ENCODE results near the gene BGLAP. TPM values are rescaled to one million over a fixed set of nuclear protein-coding genes. Genes with fewer than 3 reads are reported as not detected.

The BGLAP gene
- total and polyA plus RNA-seq, 2 donors (not counting 1 experiment from before 2014, with no cell fraction given), result 3.1 to 7.4 TPM

DNA sequence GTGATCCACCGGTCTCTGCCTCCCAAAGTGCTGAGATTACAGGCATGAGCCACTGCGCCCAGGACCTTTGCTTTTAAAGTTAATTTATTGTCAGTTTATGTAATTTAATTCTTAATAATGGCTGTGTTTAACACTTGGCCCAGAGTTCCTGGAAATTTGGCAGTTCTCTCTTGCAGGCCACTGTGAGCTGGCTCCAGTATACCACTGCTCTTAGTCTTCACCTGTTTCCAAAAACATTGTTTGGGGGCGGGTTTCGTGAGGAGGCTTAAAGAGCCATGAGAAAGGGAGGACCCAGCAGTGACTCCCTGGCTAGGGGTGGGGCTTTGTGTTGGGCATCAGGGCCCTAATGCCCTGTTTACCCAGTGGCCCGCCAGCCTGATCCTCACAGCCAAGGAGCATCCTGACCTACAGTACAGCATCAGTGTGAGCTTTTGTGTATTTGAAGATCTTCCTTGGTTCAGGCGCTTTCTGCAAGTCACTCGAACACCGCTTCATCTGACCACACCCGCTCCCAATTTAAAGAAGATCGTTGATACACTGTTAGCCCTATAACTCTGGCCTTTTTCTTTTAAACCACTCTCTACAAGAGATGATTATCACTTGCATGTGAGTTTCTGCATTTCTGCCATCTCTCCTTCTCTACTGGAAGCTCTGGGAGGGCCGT is 12.0 kb upstream of the BGLAP start:
- POLR2A ChIA-PET, result no interaction called here
- Mint-ChIP-seq H3K4me1 (peaks cover 4% of the 10 kb centered on the region), H3K27ac (no peak overlapping the region), H3K27me3 (no peaks in the 10 kb centered on the region), H3K9me3 (ENCODE audit: insufficient read depth) (no peaks in the 10 kb centered on the region), H3K4me3 (no peak overlapping the region)
- TF ChIP-seq EZH2 (IDR thresholded peaks at IDR 0.05; ENCODE audit: borderline replicate concordance, insufficient read depth, low read depth, low read length, poor library complexity, severe bottlenecking) (no peak), CTCF (IDR thresholded peaks at IDR 0.05) (no peak)
- H3K27me3 ChIP-seq (replicated peaks in 1 of 4; ENCODE audit: control extremely low read depth in 1 of 4, control insufficient read depth in 3 of 4, insufficient read depth in 4 of 4, low read length in 3 of 4), result no peaks in the 10 kb centered on the region
- H3K36me3 ChIP-seq (replicated peaks in 1 of 2; ENCODE audit: control extremely low read depth in 1 of 2, control insufficient read depth in 1 of 2, extremely low read depth in 1 of 2, insufficient read depth in 2 of 2, low read length in 1 of 2), result peaks cover 6 to 31% of the 10 kb centered on the region in 2 experiments
- no peak overlapping the region for H2AFZ ChIP-seq (ENCODE audit: insufficient read depth, low read depth, low read length, poor library complexity, severe bottlenecking)
- intact Hi-C loops (cut with micrococcal nuclease), result no loop called here
- ATAC-seq (ENCODE audit: low read depth) (no peak), DNase-seq (no peak)
- no peaks in the 10 kb centered on the region for H3K9me3 ChIP-seq (ENCODE audit: control extremely low read depth in 1 of 3, control insufficient read depth in 2 of 3, insufficient read depth in 1 of 3, low read length in 2 of 3)
- no peak overlapping the region for H3K4me3 ChIP-seq (ENCODE audit: control extremely low read depth in 1 of 5, extremely low read depth in 1 of 5, insufficient read depth in 1 of 5, low read depth in 2 of 5, low read length in 4 of 5)
- peaks cover 14% of the 10 kb centered on the region for H3K79me2 ChIP-seq (ENCODE audit: control insufficient read depth, insufficient read depth, low read length)
- H3K9ac ChIP-seq (ENCODE audit: low read length), result no peak overlapping the region
- no peaks in the 10 kb centered on the region for H3K4me1 ChIP-seq (ENCODE audit: control insufficient read depth in 2 of 2, insufficient read depth in 2 of 2, low read length in 2 of 2)
- H3K4me2 ChIP-seq (replicated peaks; ENCODE audit: low read depth, low read length, poor library complexity, severe bottlenecking), result no peak overlapping the region
- WGBS (ENCODE audit: insufficient coverage), result 97% methylated on average over 10 of the region's 11 CpGs
- CTCF ChIA-PET, result interaction anchor here (0.6 to 14.5 kb wide), 2 partner anchors 32 to 84 kb away, joined by 3 to 381 read pairs; no protein-coding TSS in a partner anchor
- H4K20me1 ChIP-seq (ENCODE audit: control insufficient read depth, insufficient read depth, low read length, poor library complexity, severe bottlenecking), result peaks cover 6% of the 10 kb centered on the region
- no peak overlapping the region for H3K27ac ChIP-seq (ENCODE audit: low read length in 2 of 2)

GRCh38 chr1:156230473-156230837 is 11.5 kb upstream of the BGLAP start:
- intact Hi-C loops (cut with micrococcal nuclease), result no loop called here
- H3K27ac Mint-ChIP-seq, result no peak overlapping the region
- WGBS (ENCODE audit: insufficient coverage), result 100% methylated on average over 1 of the region's 1 CpG

More at GRCh38 chr1:156230473-156230837, 11.5 kb upstream of the BGLAP start:
- ChIA-PET POLR2A (no interaction called here), CTCF (interaction anchor here (14.5 kb wide), 1 partner anchor 84 kb away, joined by 381 read pairs; no protein-coding TSS in a partner anchor)
- Histone ChIP-seq H4K20me1 (ENCODE audit: control insufficient read depth, insufficient read depth, low read length, poor library complexity, severe bottlenecking) (peaks cover 6% of the 10 kb centered on the region), H3K36me3 (replicated peaks in 1 of 2; ENCODE audit: control extremely low read depth in 1 of 2, control insufficient read depth in 1 of 2, extremely low read depth in 1 of 2, insufficient read depth in 2 of 2, low read length in 1 of 2) (peaks cover 6 to 32% of the 10 kb centered on the region in 2 experiments), H3K4me3 (ENCODE audit: control extremely low read depth in 1 of 5, extremely low read depth in 1 of 5, insufficient read depth in 1 of 5, low read depth in 2 of 5, low read length in 4 of 5) (no peak overlapping the region), H3K27ac (ENCODE audit: low read length in 2 of 2) (no peak overlapping the region), H3K9me3 (ENCODE audit: control extremely low read depth in 1 of 3, control insufficient read depth in 2 of 3, insufficient read depth in 1 of 3, low read length in 2 of 3) (no peaks in the 10 kb centered on the region), H3K9ac (ENCODE audit: low read length) (no peak overlapping the region), H3K27me3 (replicated peaks in 1 of 4; ENCODE audit: control extremely low read depth in 1 of 4, control insufficient read depth in 3 of 4, insufficient read depth in 4 of 4, low read length in 3 of 4) (no peaks in the 10 kb centered on the region), H3K4me2 (replicated peaks; ENCODE audit: low read depth, low read length, poor library complexity, severe bottlenecking) (no peak overlapping the region), H3K79me2 (ENCODE audit: control insufficient read depth, insufficient read depth, low read length) (peaks cover 14% of the 10 kb centered on the region), H2AFZ (ENCODE audit: insufficient read depth, low read depth, low read length, poor library complexity, severe bottlenecking) (no peak overlapping the region), H3K4me1 (ENCODE audit: control insufficient read depth in 2 of 2, insufficient read depth in 2 of 2, low read length in 2 of 2) (no peaks in the 10 kb centered on the region)
- DNase-seq (no peak), ATAC-seq (ENCODE audit: low read depth) (no peak)
- H3K4me1 Mint-ChIP-seq, result peaks cover 2% of the 10 kb centered on the region
- no peaks in the 10 kb centered on the region for H3K9me3 Mint-ChIP-seq (ENCODE audit: insufficient read depth)
- H3K27me3 Mint-ChIP-seq, result no peaks in the 10 kb centered on the region
- no peak overlapping the region for H3K4me3 Mint-ChIP-seq
- no peak for TF ChIP-seq EZH2 (IDR thresholded peaks at IDR 0.05; ENCODE audit: borderline replicate concordance, insufficient read depth, low read depth, low read length, poor library complexity, severe bottlenecking)
- no peak for TF ChIP-seq CTCF (IDR thresholded peaks at IDR 0.05)

All from B cell (primary cell).